OCI-LY1 (cell line): ENCODE results near the gene HDDC3.

Experiments used
- CTCF ChIP-seq: fragments of 200-600 bp; sonication (generic), shearing (Covaris generic); IDR thresholded peaks from 2 replicates; pipeline ENCODE4 v1.5.1; 2017; ENCODE audit warnings: mild to moderate bottlenecking, antibody characterized with exemption, low read length, moderate library complexity, mixed read lengths
- EZH2 ChIP-seq: fragments of 200-600 bp; sonication (generic), shearing (Covaris generic); IDR thresholded peaks from 2 replicates; pipeline ENCODE4 v1.8.0; 2017; ENCODE audit warnings: borderline replicate concordance, mixed run types, mild to moderate bottlenecking, antibody characterized with exemption, low read length, moderate library complexity, mixed read lengths

- TF ChIP-seq EZH2 (no peak), CTCF (no peak)
Observed at GRCh38 chr15:90959894-90960293, 27.5 kb upstream of the HDDC3 start.
